Calu3 (cell line): ENCODE data around the gene HECTD2. TPM values are rescaled to one million over a fixed set of nuclear protein-coding genes. Genes with fewer than 3 reads are reported as not detected.

Source experiments
- BruUV-seq: library from RNA; stranded (reverse); fragments of 400-500 nt; replicated peaks from 2 replicates; lab custom pipeline; 2021; lab: Mats Ljungman, UMichigan
- CTCF ChIA-PET: fragments of 300-600 bp; sonication (Branson Sonifier 250); formaldehyde crosslinking; loops from one replicate; lab custom pipeline; 2022; ENCODE audit warnings: antibody characterized with exemption; lab: Charles Lee
- DNase-seq: peaks from one replicate; pipeline ENCODE4 v3.0.0; 2022
- H3K27ac Mint-ChIP-seq: one replicate; pipeline ENCODE4 v1.8.0; 2022; ENCODE audit warnings: mixed read lengths; ENCODE audit not compliant: unreplicated experiment
- H3K27me3 Mint-ChIP-seq: one replicate; pipeline ENCODE4 v1.8.0; 2022; ENCODE audit warnings: mixed read lengths; ENCODE audit not compliant: unreplicated experiment
- H3K36me3 Mint-ChIP-seq: one replicate; pipeline ENCODE4 v1.8.0; 2022; ENCODE audit warnings: mild to moderate bottlenecking, moderate library complexity, mixed read lengths; ENCODE audit not compliant: insufficient read depth, unreplicated experiment
- H3K4me1 Mint-ChIP-seq: one replicate; pipeline ENCODE4 v1.8.0; 2022; ENCODE audit warnings: mild to moderate bottlenecking, low read depth, mixed read lengths; ENCODE audit not compliant: unreplicated experiment
- H3K4me3 Mint-ChIP-seq: one replicate; pipeline ENCODE4 v1.8.0; 2022; ENCODE audit warnings: mild to moderate bottlenecking, low read depth, moderate library complexity, mixed read lengths; ENCODE audit not compliant: unreplicated experiment
- H3K9me3 Mint-ChIP-seq: one replicate; pipeline ENCODE4 v1.8.0; 2022; ENCODE audit warnings: low read depth, mixed read lengths; ENCODE audit not compliant: unreplicated experiment
- CTCF ChIP-seq: fragments of 200-600 bp; IDR thresholded peaks from one replicate; pipeline ENCODE4 v1.8.0; 2022; ENCODE audit warnings: antibody characterized with exemption; ENCODE audit not compliant: unreplicated experiment
- intact Hi-C: fragments of 100-400 bp; cut with micrococcal nuclease; formaldehyde crosslinking; loops from one replicate; pipeline ENCODE4 v1.10.0; 2022; ENCODE audit not compliant: unreplicated experiment
- total RNA-seq: library from RNA; stranded (reverse); gene quantifications from 2 replicates; pipeline ENCODE4 v1.2.3, GENCODE V29; 2022

HECTD2 gene
- total RNA-seq, 1 experiment from 2014 or later: 2.7 TPM

GRCh38 chr10:91519899-91520514 lies 109.9 kb downstream of the HECTD2 start:
- no peak for TF ChIP-seq CTCF
- Mint-ChIP-seq H3K36me3 (no peaks in the 10 kb centered on the region), H3K9me3 (peaks cover 10% of the 10 kb centered on the region), H3K27me3 (no peaks in the 10 kb centered on the region), H3K4me1 (no peaks in the 10 kb centered on the region), H3K4me3 (no peak overlapping the region), H3K27ac (no peak overlapping the region)
- BruUV-seq: no TSS peak
- DNase-seq: no peak
- intact Hi-C loops: no loop called here
- CTCF ChIA-PET: no interaction called here

- no peak for DNase-seq
- Mint-ChIP-seq H3K36me3 (no peaks in the 10 kb centered on the region), H3K4me1 (no peaks in the 10 kb centered on the region), H3K9me3 (peaks cover 10% of the 10 kb centered on the region), H3K27me3 (no peaks in the 10 kb centered on the region), H3K4me3 (no peak overlapping the region), H3K27ac (no peak overlapping the region)
- BruUV-seq: no TSS peak
- CTCF ChIA-PET: no interaction called here
- intact Hi-C loops: no loop called here
- no peak for TF ChIP-seq CTCF
Measured at GRCh38 chr10:91520661-91521060, 110.5 kb downstream of the HECTD2 start.

GRCh38 chr10:91521439-91521838 lies 111.3 kb downstream of the HECTD2 start:
- intact Hi-C loops: no loop called here

GRCh38 chr10:91525896-91526712 lies 116.0 kb downstream of the HECTD2 start:
- TF ChIP-seq CTCF: no peak
- H3K9me3 Mint-ChIP-seq: peaks cover 4% of the 10 kb centered on the region
- intact Hi-C loops: no loop called here
- DNase-seq: no peak
- H3K27me3 Mint-ChIP-seq: no peaks in the 10 kb centered on the region
- H3K4me3 Mint-ChIP-seq: no peak overlapping the region
- no peaks in the 10 kb centered on the region for H3K36me3 Mint-ChIP-seq
- H3K4me1 Mint-ChIP-seq: no peaks in the 10 kb centered on the region
- BruUV-seq: no TSS peak
- H3K27ac Mint-ChIP-seq: no peak overlapping the region
- CTCF ChIA-PET: interaction anchor here (0.8 kb wide), 1 partner anchor 26 kb away, joined by 3 read pairs; no protein-coding TSS in a partner anchor

More at GRCh38 chr10:91521439-91521838, 111.3 kb downstream of the HECTD2 start:
- Mint-ChIP-seq H3K4me3 (no peak overlapping the region), H3K4me1 (no peaks in the 10 kb centered on the region), H3K27ac (no peak overlapping the region), H3K27me3 (no peaks in the 10 kb centered on the region), H3K9me3 (peaks cover 10% of the 10 kb centered on the region), H3K36me3 (no peaks in the 10 kb centered on the region)
- CTCF ChIA-PET: no interaction called here
- no peak for DNase-seq
- no peak for TF ChIP-seq CTCF
- BruUV-seq: no TSS peak
